HEK293 (cell line): ENCODE results near the gene TMEM39B.

ENCODE experiments used
- CTCF ChIA-PET: fragments of 350-600 bp; formaldehyde crosslinking; extraction: SDS; loops from one replicate; lab custom pipeline; 2021; ENCODE audit warnings: antibody characterized with exemption; lab: Yijun Ruan, JAX
- POLR2A ChIA-PET: fragments of 300-600 bp; formaldehyde crosslinking; extraction: SDS; loops from one replicate; lab custom pipeline; 2020; ENCODE audit warnings: antibody characterized with exemption, inconsistent platforms; lab: Yijun Ruan, JAX
- H3K27ac ChIP-seq: fragments of 200-500 bp; sonication (Bioruptor generic); 2 replicates; pipeline ENCODE4 v1.5.1; 2014; ENCODE audit warnings: low read depth, low read length, control low read depth, inconsistent platforms; ENCODE audit errors: extremely low read depth
- H3K36me3 ChIP-seq, 2 experiments: fragments of 200-500 bp in 1 of 2; sonication (Bioruptor generic) in 1 of 2; 1 replicate in 1 of 2; 2 replicates in 1 of 2; pipeline ENCODE4 v1.5.1; 2014 to 2017; ENCODE audit warnings: inconsistent platforms in 2 of 2, low read length in 2 of 2; ENCODE audit not compliant: control insufficient read depth in 2 of 2, insufficient read depth in 1 of 2
- H3K4me1 ChIP-seq: fragments of 200-500 bp; sonication (Bioruptor generic); 2 replicates; pipeline ENCODE4 v1.5.1; 2014; ENCODE audit warnings: mild to moderate bottlenecking, low read length, inconsistent platforms; ENCODE audit not compliant: control insufficient read depth, insufficient read depth
- H3K4me3 ChIP-seq: 2 replicates; pipeline ENCODE4 v1.5.1; 2011; ENCODE audit warnings: low read depth, mild to moderate bottlenecking, control low read depth, low read length, moderate library complexity
- H3K9me3 ChIP-seq: fragments of 200-500 bp; sonication (Bioruptor generic); 2 replicates; pipeline ENCODE4 v1.5.1; 2014; ENCODE audit warnings: low read depth, low read length, inconsistent platforms; ENCODE audit not compliant: control insufficient read depth, insufficient read depth
- BCL11A ChIP-seq: fragments of 450-650 bp; formaldehyde crosslinking; IDR thresholded peaks from 2 replicates; pipeline ENCODE4 v1.5.1; 2016; ENCODE audit warnings: low read depth, missing biosample characterization, missing genetic modification characterization
- HOXA7 ChIP-seq: sonication (generic); formaldehyde crosslinking; IDR thresholded peaks from 2 replicates; pipeline ENCODE4 v1.8.1; 2022; ENCODE audit warnings: missing genetic modification reagents, borderline replicate concordance
- OSR2 ChIP-seq: fragments of 450-650 bp; formaldehyde crosslinking; IDR thresholded peaks from 2 replicates; pipeline ENCODE4 v1.5.1; 2016; ENCODE audit warnings: missing biosample characterization, missing genetic modification characterization
- SP7 ChIP-seq: fragments of 450-650 bp; formaldehyde crosslinking; IDR thresholded peaks from 2 replicates; pipeline ENCODE4 v1.5.1; 2016; ENCODE audit warnings: missing biosample characterization, missing genetic modification characterization
- TCF7L2 ChIP-seq: IDR thresholded peaks from 2 replicates; pipeline ENCODE4 v1.6.1; 2011; ENCODE audit warnings: low read depth, mild to moderate bottlenecking, inconsistent platforms, low read length, moderate library complexity, borderline replicate concordance
- TRIM28 ChIP-seq: IDR thresholded peaks from 2 replicates; pipeline ENCODE4 v1.6.1; 2011; ENCODE audit warnings: low read length, control low read depth, borderline replicate concordance
- ZBTB20 ChIP-seq: fragments of 450-650 bp; formaldehyde crosslinking; IDR thresholded peaks from 2 replicates; pipeline ENCODE4 v1.5.1; 2016; ENCODE audit warnings: missing biosample characterization, missing genetic modification characterization
- ZEB2 ChIP-seq: fragments of 450-650 bp; formaldehyde crosslinking; IDR thresholded peaks from 2 replicates; pipeline ENCODE4 v1.5.1; 2016; ENCODE audit warnings: missing biosample characterization, missing genetic modification characterization
- ZFHX2 ChIP-seq: fragments of 450-650 bp; formaldehyde crosslinking; conservative IDR thresholded peaks from 2 replicates; pipeline ENCODE4 v1.5.1; 2016; ENCODE audit warnings: missing biosample characterization, missing genetic modification characterization
- ZNF132 ChIP-seq: fragments of 450-650 bp; formaldehyde crosslinking; IDR thresholded peaks from 2 replicates; pipeline ENCODE4 v1.5.1; 2017; ENCODE audit warnings: missing biosample characterization, missing genetic modification characterization, borderline replicate concordance
- ZNF16 ChIP-seq: fragments of 450-650 bp; formaldehyde crosslinking; IDR thresholded peaks from 2 replicates; pipeline ENCODE4 v1.5.1; 2016; ENCODE audit warnings: low read depth, missing biosample characterization, missing genetic modification characterization
- ZNF214 ChIP-seq: fragments of 450-650 bp; formaldehyde crosslinking; IDR thresholded peaks from 2 replicates; pipeline ENCODE4 v1.5.1; 2017; ENCODE audit warnings: missing biosample characterization, mild to moderate bottlenecking, missing genetic modification characterization, borderline replicate concordance
- ZNF266 ChIP-seq: fragments of 450-650 bp; formaldehyde crosslinking; IDR thresholded peaks from 2 replicates; pipeline ENCODE4 v1.5.1; 2016; ENCODE audit warnings: missing biosample characterization, missing genetic modification characterization, low read depth
- ZNF335 ChIP-seq: fragments of 450-650 bp; formaldehyde crosslinking; conservative IDR thresholded peaks from 2 replicates; pipeline ENCODE4 v1.5.1; 2016; ENCODE audit warnings: missing biosample characterization, missing genetic modification characterization
- ZNF354C ChIP-seq: fragments of 450-650 bp; formaldehyde crosslinking; IDR thresholded peaks from 2 replicates; pipeline ENCODE4 v1.5.1; 2016; ENCODE audit warnings: missing biosample characterization, missing genetic modification characterization, low read depth, borderline replicate concordance
- ZNF48 ChIP-seq: fragments of 450-650 bp; formaldehyde crosslinking; IDR thresholded peaks from 2 replicates; pipeline ENCODE4 v1.5.1; 2016; ENCODE audit warnings: missing biosample characterization, missing genetic modification characterization
- ZNF560 ChIP-seq: fragments of 450-650 bp; formaldehyde crosslinking; IDR thresholded peaks from 2 replicates; pipeline ENCODE4 v1.5.1; 2017; ENCODE audit warnings: missing biosample characterization, missing genetic modification characterization, borderline replicate concordance
- ZNF600 ChIP-seq: fragments of 450-650 bp; formaldehyde crosslinking; IDR thresholded peaks from 2 replicates; pipeline ENCODE4 v1.5.1; 2016; ENCODE audit warnings: missing biosample characterization, missing genetic modification characterization
- ZNF623 ChIP-seq: fragments of 450-650 bp; formaldehyde crosslinking; IDR thresholded peaks from 2 replicates; pipeline ENCODE4 v1.5.1; 2016; ENCODE audit warnings: missing biosample characterization, missing genetic modification characterization
- ZNF664 ChIP-seq: fragments of 450-650 bp; formaldehyde crosslinking; IDR thresholded peaks from 2 replicates; pipeline ENCODE4 v1.5.1; 2016; ENCODE audit warnings: missing biosample characterization, missing genetic modification characterization
- ZNF776 ChIP-seq: fragments of 450-650 bp; formaldehyde crosslinking; IDR thresholded peaks from 2 replicates; pipeline ENCODE4 v1.5.0; 2017; ENCODE audit warnings: missing biosample characterization, missing genetic modification characterization, borderline replicate concordance
- ZSCAN16 ChIP-seq: fragments of 450-650 bp; formaldehyde crosslinking; IDR thresholded peaks from 2 replicates; pipeline ENCODE4 v1.5.1; 2016; ENCODE audit warnings: missing biosample characterization, missing genetic modification characterization
- ZSCAN30 ChIP-seq: fragments of 450-650 bp; IDR thresholded peaks from 2 replicates; pipeline ENCODE4 v1.5.1; 2018; ENCODE audit warnings: missing biosample characterization, mild to moderate bottlenecking, missing genetic modification characterization, moderate library complexity
- TF ChIP-seq, protein P1 (sequence below): fragments of 450-650 bp; formaldehyde crosslinking; IDR thresholded peaks from 2 replicates; pipeline ENCODE4 v1.5.1; 2017; ENCODE audit warnings: missing biosample characterization, missing genetic modification characterization
- TF ChIP-seq, protein P2 (sequence below): fragments of 450-650 bp; formaldehyde crosslinking; IDR thresholded peaks from 2 replicates; pipeline ENCODE4 v1.5.0; 2017; ENCODE audit warnings: missing biosample characterization, missing genetic modification characterization, borderline replicate concordance

The TMEM39B gene

DNA sequence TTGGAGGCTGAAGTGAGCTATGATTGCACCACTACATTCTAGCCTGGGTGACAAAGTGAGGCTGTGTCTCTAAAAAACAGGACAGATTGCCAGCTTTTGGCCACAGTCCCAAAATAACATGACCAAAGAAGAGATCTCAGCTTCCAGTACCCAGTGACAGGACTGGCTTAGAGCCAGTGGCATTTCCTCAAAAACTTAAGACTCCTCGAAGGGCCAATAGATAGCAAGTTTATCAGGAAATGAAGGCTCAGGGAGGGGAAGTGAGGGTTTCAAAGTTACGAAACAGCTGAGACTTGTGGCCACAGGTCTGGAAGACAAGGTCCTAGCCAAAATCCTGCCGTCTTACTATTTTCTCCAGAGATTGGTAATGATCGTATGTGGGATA is 6.3 kb upstream of the TMEM39B start (continued):
- TF ChIP-seq, protein P1, sequence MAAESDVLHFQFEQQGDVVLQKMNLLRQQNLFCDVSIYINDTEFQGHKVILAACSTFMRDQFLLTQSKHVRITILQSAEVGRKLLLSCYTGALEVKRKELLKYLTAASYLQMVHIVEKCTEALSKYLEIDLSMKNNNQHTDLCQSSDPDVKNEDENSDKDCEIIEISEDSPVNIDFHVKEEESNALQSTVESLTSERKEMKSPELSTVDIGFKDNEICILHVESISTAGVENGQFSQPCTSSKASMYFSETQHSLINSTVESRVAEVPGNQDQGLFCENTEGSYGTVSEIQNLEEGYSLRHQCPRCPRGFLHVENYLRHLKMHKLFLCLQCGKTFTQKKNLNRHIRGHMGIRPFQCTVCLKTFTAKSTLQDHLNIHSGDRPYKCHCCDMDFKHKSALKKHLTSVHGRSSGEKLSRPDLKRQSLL (tag by site-specific recombination): no peak
- no peak for TF ChIP-seq ZNF600
- no peak for TF ChIP-seq TCF7L2
- 0 out of 2 replicates have a peak, but pooled peaks have one; percentile 3 for TF ChIP-seq SP7
- TF ChIP-seq ZEB2 (tag by site-specific recombination): peak; percentile 61
- TF ChIP-seq ZNF16 (tag by site-specific recombination): no peak
- no peak for TF ChIP-seq BCL11A (tag by site-specific recombination)
- TF ChIP-seq OSR2 (tag by site-specific recombination): 0 out of 2 replicates have a peak, but pooled peaks have one; percentile 12
- no peak for TF ChIP-seq ZNF354C (tag by site-specific recombination)
- TF ChIP-seq HOXA7 (CRISPR knock-in tag): no peak
- TF ChIP-seq ZNF266 (tag by site-specific recombination): no peak
- no peak for TF ChIP-seq ZSCAN30 (tag by site-specific recombination)
- no peak for TF ChIP-seq ZNF214 (tag by site-specific recombination)
- TF ChIP-seq ZNF132 (tag by site-specific recombination): no peak
- no peak for TF ChIP-seq ZSCAN16
- TF ChIP-seq, protein P2, sequence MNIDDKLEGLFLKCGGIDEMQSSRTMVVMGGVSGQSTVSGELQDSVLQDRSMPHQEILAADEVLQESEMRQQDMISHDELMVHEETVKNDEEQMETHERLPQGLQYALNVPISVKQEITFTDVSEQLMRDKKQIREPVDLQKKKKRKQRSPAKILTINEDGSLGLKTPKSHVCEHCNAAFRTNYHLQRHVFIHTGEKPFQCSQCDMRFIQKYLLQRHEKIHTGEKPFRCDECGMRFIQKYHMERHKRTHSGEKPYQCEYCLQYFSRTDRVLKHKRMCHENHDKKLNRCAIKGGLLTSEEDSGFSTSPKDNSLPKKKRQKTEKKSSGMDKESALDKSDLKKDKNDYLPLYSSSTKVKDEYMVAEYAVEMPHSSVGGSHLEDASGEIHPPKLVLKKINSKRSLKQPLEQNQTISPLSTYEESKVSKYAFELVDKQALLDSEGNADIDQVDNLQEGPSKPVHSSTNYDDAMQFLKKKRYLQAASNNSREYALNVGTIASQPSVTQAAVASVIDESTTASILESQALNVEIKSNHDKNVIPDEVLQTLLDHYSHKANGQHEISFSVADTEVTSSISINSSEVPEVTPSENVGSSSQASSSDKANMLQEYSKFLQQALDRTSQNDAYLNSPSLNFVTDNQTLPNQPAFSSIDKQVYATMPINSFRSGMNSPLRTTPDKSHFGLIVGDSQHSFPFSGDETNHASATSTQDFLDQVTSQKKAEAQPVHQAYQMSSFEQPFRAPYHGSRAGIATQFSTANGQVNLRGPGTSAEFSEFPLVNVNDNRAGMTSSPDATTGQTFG: no peak

DNA sequence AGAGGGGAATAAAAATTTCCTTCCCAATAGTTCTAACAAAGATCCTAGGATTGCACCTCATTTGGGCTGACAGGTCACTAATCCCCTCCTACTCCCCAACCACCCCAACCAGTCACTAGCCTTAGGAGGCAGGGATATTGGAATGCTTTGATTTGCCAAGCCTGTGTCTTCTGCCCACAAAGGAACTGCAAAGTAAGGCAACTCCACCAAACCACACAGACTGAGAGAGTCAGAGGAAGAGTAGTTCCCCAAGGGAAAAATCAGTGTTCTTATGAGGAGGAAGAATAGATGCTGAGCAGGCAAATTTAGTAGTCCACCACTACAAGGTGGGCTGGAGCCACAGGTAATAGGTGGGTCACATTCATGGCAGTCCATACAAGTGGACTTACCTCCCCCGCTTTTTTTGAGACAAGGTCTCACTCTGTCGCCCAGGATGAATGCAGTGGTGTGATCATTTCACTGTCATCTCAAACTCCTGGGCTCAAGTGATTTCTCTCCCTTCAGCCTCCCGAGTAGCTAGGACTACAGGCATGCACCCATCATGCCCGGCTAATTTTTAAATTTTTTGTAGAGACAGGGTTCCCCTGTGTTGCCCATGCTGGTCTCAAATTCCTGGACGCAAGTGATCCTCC is 3.7 kb upstream of the TMEM39B start:
- Histone ChIP-seq H3K4me1 (0 out of 2 replicates have a peak, but pooled peaks cover 3% of the 10 kb centered on the region), H3K36me3 (no peaks in the 10 kb centered on the region), H3K4me3 (no peak overlapping the region), H3K27ac (no peak overlapping the region), H3K9me3 (no peaks in the 10 kb centered on the region)
- 0 out of 2 replicates have a peak, but pooled peaks have one; percentile 7 for TF ChIP-seq ZFHX2 (tag by site-specific recombination)
- TF ChIP-seq ZNF560: no peak
- ChIA-PET POLR2A (no interaction called here), CTCF (interaction anchor here (1.0 kb wide), 1 partner anchor 12 kb away, joined by 5 read pairs; no protein-coding TSS in a partner anchor)

DNA sequence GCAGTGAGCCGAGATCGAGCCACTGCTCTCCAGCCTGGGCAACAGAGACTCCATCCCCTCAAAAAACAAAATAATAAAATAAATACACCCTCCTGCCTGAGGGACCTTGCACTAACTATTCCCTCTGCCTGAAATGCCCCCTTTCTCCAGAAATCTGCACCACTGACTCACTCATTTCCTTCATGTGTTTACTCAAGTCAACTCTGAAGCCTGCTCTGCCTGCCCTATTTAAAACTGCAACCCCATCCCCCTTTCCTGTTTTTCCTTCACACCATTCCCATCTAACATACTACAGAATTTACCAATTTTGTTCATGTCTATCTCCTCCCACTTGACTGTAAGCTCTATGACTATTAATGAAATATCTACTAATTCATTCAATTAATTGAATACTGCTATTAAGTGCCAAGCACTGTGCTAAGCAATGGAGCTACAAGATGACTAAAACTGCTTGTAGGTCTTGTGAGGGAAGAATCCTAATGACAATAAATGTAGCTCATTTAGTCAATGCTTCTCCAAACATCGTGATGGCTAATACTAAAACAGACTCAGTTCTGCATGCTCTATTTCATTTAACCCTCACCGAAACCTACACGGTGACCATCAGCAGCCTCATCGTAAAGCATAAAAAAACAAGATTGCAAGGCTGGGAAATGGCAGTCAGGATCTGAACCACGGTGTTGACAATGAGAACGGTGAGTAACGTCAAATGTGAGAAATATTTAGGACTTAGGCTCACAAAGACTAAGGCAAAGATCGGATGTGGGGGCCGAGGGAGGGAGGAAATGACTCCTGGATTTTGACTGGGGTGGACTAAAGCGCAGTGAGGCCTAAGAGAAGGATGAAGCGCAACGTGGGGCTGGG is 749 bp upstream of the TMEM39B start:
- CTCF ChIA-PET: interaction anchor here (0.6 to 3.7 kb wide), 5 partner anchors 9 to 83 kb away, joined by 3 to 14 read pairs (median 5); partner anchors contain the start of gene KPNA6
- TF ChIP-seq ZNF776 (no peak), ZBTB20 (tag by site-specific recombination) (0 out of 2 replicates have a peak, but pooled peaks have one; percentile 36), ZNF664 (peak; percentile 54; the same call in 1 of the 2 replicates), TRIM28 (peak; percentile 32; the same call in 1 of the 2 replicates), ZNF48 (tag by site-specific recombination) (no peak), ZSCAN16 (no peak), ZNF623 (tag by site-specific recombination) (peak; percentile 42), ZNF335 (peak; percentile 20; the same call in 1 of the 2 replicates)

More for the DNA sequence above, 749 bp upstream of the TMEM39B start:
- POLR2A ChIA-PET: interaction anchor here (0.5 to 3.6 kb wide), 15 partner anchors 10 to 288 kb away, joined by 3 to 33 read pairs (median 5); partner anchors contain the start of genes KHDRBS1, KPNA6, MARCKSL1 and TXLNA
- no peaks in the 10 kb centered on the region for H3K9me3 ChIP-seq
- H3K4me3 ChIP-seq: peak overlapping the region; percentile 92
- H3K4me1 ChIP-seq: no peaks in the 10 kb centered on the region
- peaks cover 0 to 24% of the 10 kb centered on the region in 2 experiments; a peak in 2 of 3 replicates for H3K36me3 ChIP-seq
- peak overlapping the region; percentile 62 for H3K27ac ChIP-seq
